ENCODE results near the gene DRC7.

DRC7 gene

GRCh38 chr16:57660715-57661463, 33.7 kb upstream of the DRC7 start:
- H2AFZ ChIP-seq: no peak overlapping the region
- no peaks in the 10 kb centered on the region for H3K36me3 ChIP-seq (ENCODE audit: control insufficient read depth, insufficient read depth, low read length)
- H3K27ac ChIP-seq: no peak overlapping the region
- no peak overlapping the region for H3K4me2 ChIP-seq (ENCODE audit: low read length)
- no peak for TF ChIP-seq CTCF (IDR thresholded peaks at IDR 0.05)
- no peaks in the 10 kb centered on the region for H3K9me3 ChIP-seq (ENCODE audit: control insufficient read depth, low read length)
- no peaks in the 10 kb centered on the region for H3K27me3 ChIP-seq (ENCODE audit: control insufficient read depth, insufficient read depth, low read length)
- H3K79me2 ChIP-seq: no peaks in the 10 kb centered on the region
- no peaks in the 10 kb centered on the region for H3K4me1 ChIP-seq
- no peak overlapping the region for H3K9ac ChIP-seq
- no peak overlapping the region for H3K4me3 ChIP-seq (ENCODE audit: low read depth, low read length)

GRCh38 chr16:57661510-57661909, 33.1 kb upstream of the DRC7 start:
- Histone ChIP-seq H3K4me1 (no peaks in the 10 kb centered on the region), H3K9ac (no peak overlapping the region), H3K27me3 (ENCODE audit: control insufficient read depth, insufficient read depth, low read length) (no peaks in the 10 kb centered on the region), H3K27ac (no peak overlapping the region), H3K9me3 (ENCODE audit: control insufficient read depth, low read length) (no peaks in the 10 kb centered on the region), H3K36me3 (ENCODE audit: control insufficient read depth, insufficient read depth, low read length) (no peaks in the 10 kb centered on the region), H3K4me2 (ENCODE audit: low read length) (no peak overlapping the region), H2AFZ (no peak overlapping the region), H3K4me3 (ENCODE audit: low read depth, low read length) (no peak overlapping the region), H3K79me2 (no peaks in the 10 kb centered on the region)
- TF ChIP-seq CTCF (IDR thresholded peaks at IDR 0.05): no peak

GRCh38 chr16:57661936-57662906, 32.4 kb upstream of the DRC7 start:
- no peak overlapping the region for H3K4me2 ChIP-seq (ENCODE audit: low read length)
- TF ChIP-seq CTCF (IDR thresholded peaks at IDR 0.05): no peak
- no peak overlapping the region for H3K27ac ChIP-seq
- H3K9me3 ChIP-seq (ENCODE audit: control insufficient read depth, low read length): no peaks in the 10 kb centered on the region
- H3K36me3 ChIP-seq (ENCODE audit: control insufficient read depth, insufficient read depth, low read length): no peaks in the 10 kb centered on the region
- H3K27me3 ChIP-seq (ENCODE audit: control insufficient read depth, insufficient read depth, low read length): no peaks in the 10 kb centered on the region
- H3K79me2 ChIP-seq: no peaks in the 10 kb centered on the region
- no peak overlapping the region for H2AFZ ChIP-seq
- peaks cover 3% of the 10 kb centered on the region for H3K4me1 ChIP-seq
- H3K9ac ChIP-seq: no peak overlapping the region
- no peak overlapping the region for H3K4me3 ChIP-seq (ENCODE audit: low read depth, low read length)

- TF ChIP-seq CTCF (IDR thresholded peaks at IDR 0.05): no peak
- no peaks in the 10 kb centered on the region for H3K36me3 ChIP-seq (ENCODE audit: control insufficient read depth, insufficient read depth, low read length)
These were observed 31.2 kb upstream of the DRC7 start for GRCh38 chr16:57663436-57663835.

More at GRCh38 chr16:57663436-57663835, 31.2 kb upstream of the DRC7 start:
- no peak overlapping the region for H3K4me3 ChIP-seq (ENCODE audit: low read depth, low read length)
- H3K79me2 ChIP-seq: no peaks in the 10 kb centered on the region
- no peaks in the 10 kb centered on the region for H3K9me3 ChIP-seq (ENCODE audit: control insufficient read depth, low read length)
- no peak overlapping the region for H3K9ac ChIP-seq
- H3K27ac ChIP-seq: no peak overlapping the region
- no peaks in the 10 kb centered on the region for H3K27me3 ChIP-seq (ENCODE audit: control insufficient read depth, insufficient read depth, low read length)
- H2AFZ ChIP-seq: no peak overlapping the region
- H3K4me2 ChIP-seq (ENCODE audit: low read length): no peak overlapping the region
- H3K4me1 ChIP-seq: peaks cover 9% of the 10 kb centered on the region

Data from parathyroid adenoma (tissue), 2 donors.